Fibroblast of skin of back (primary cell): Measurements from ENCODE around the gene UBE2J2.
"Not testable (repeated sequence)": the region's sequence is repeated elsewhere in the genome, so short reads cannot be mapped to it uniquely, and the experiment has no call there.

Experiments
- DNase-seq: peaks from one replicate; pipeline ENCODE4 v3.0.0-alpha.2; 2013

Gene UBE2J2

GRCh38 chr1:1255078-1255477, 18.6 kb downstream of the UBE2J2 start:
- no peak for DNase-seq

GRCh38 chr1:1254667-1254998, 19.0 kb downstream of the UBE2J2 start:
- no peak for DNase-seq

- DNase-seq, result no peak
These were observed 19.5 kb downstream of the UBE2J2 start for GRCh38 chr1:1253972-1254666.

GRCh38 chr1:1253314-1253713, 20.3 kb downstream of the UBE2J2 start:
- DNase-seq, result no peak

GRCh38 chr1:1250786-1251284, 22.8 kb downstream of the UBE2J2 start:
- no peak for DNase-seq

- not testable (repeated sequence) for DNase-seq
These were observed 25.4 kb downstream of the UBE2J2 start for GRCh38 chr1:1248009-1248913.

- no peak for DNase-seq
These were observed 26.2 kb downstream of the UBE2J2 start for GRCh38 chr1:1247341-1247913.

GRCh38 chr1:1246577-1247340, 26.9 kb downstream of the UBE2J2 start, which contains the start of gene C1QTNF12:
Gene C1QTNF12, minus strand, starts transcription at chr1:1246722. Its CDS starts 32 bp downstream, at chr1:1246690.
- DNase-seq, result no peak

GRCh38 chr1:1245817-1246576, 27.7 kb downstream of the UBE2J2 start:
- no peak for DNase-seq

- no peak for DNase-seq
These were observed 28.4 kb downstream of the UBE2J2 start for GRCh38 chr1:1245178-1245816.

GRCh38 chr1:1244192-1244811, 29.4 kb downstream of the UBE2J2 start:
- DNase-seq, result no peak

GRCh38 chr1:1243807-1244191, 29.9 kb downstream of the UBE2J2 start:
- DNase-seq, result no peak

GRCh38 chr1:1243266-1243660, 30.4 kb downstream of the UBE2J2 start:
- no peak for DNase-seq

GRCh38 chr1:1242461-1243265, 31.0 kb downstream of the UBE2J2 start:
- DNase-seq, result no peak

- no peak for DNase-seq
These were observed 31.9 kb downstream of the UBE2J2 start for GRCh38 chr1:1241588-1242219.

- no peak for DNase-seq
These were observed 32.6 kb downstream of the UBE2J2 start for GRCh38 chr1:1240822-1241587.

GRCh38 chr1:1240348-1240732, 33.3 kb downstream of the UBE2J2 start:
- DNase-seq, result no peak

GRCh38 chr1:1239614-1240347, 33.9 kb downstream of the UBE2J2 start:
- no peak for DNase-seq
